AG09319 (cell line): ENCODE results near the gene SOAT2.

ENCODE experiments used
- DNase-seq: peaks from one replicate; pipeline ENCODE4 v3.0.0-alpha.2; 2010; ENCODE audit warnings: low read depth; ENCODE audit errors: extremely low read depth
- CTCF ChIP-seq: IDR thresholded peaks from 2 replicates; pipeline ENCODE4 v1.5.1; 2011; ENCODE audit warnings: low read depth, mild to moderate bottlenecking, inconsistent platforms, low read length, moderate library complexity

SOAT2 gene

GRCh38 chr12:53071591-53072551 lies 31.4 kb upstream of the SOAT2 start:
- DNase-seq = no peak

GRCh38 chr12:53073881-53074280 lies 29.4 kb upstream of the SOAT2 start:
- no peak for DNase-seq
- TF ChIP-seq CTCF = no peak

More at GRCh38 chr12:53071591-53072551, 31.4 kb upstream of the SOAT2 start:
- TF ChIP-seq CTCF = peak; percentile 36

GRCh38 chr12:53074283-53074998 lies 28.8 kb upstream of the SOAT2 start:
- no peak for DNase-seq
- no peak for TF ChIP-seq CTCF

GRCh38 chr12:53074999-53075370 lies 28.3 kb upstream of the SOAT2 start:
- no peak for DNase-seq
- TF ChIP-seq CTCF = no peak

- DNase-seq = no peak
- TF ChIP-seq CTCF = no peak
Observed at GRCh38 chr12:53076461-53076860, 26.8 kb upstream of the SOAT2 start.

GRCh38 chr12:53077030-53077429 lies 26.3 kb upstream of the SOAT2 start:
- no peak for DNase-seq
- no peak for TF ChIP-seq CTCF
